H9 (cell line): ENCODE measurements around the gene MRPL28. TPM values are rescaled to one million over a fixed set of nuclear protein-coding genes. Genes with fewer than 3 reads are reported as not detected.

ENCODE experiments used
- DNase-seq: peaks from one replicate; pipeline ENCODE4 v3.0.0-alpha.2; 2017
- H2AFZ ChIP-seq: one replicate; pipeline ENCODE4 v1.6.1; 2013; ENCODE audit warnings: mild to moderate bottlenecking, low read length, control low read depth, moderate library complexity
- H2AK5ac ChIP-seq: 2 replicates; pipeline ENCODE4 v1.6.1; 2013; ENCODE audit warnings: low read length, control low read depth, mixed read lengths; ENCODE audit not compliant: insufficient read length
- H2BK120ac ChIP-seq: one replicate; pipeline ENCODE4 v1.6.1; 2013; ENCODE audit warnings: low read depth, mild to moderate bottlenecking, low read length, control low read depth, inconsistent platforms; ENCODE audit not compliant: poor library complexity, severe bottlenecking
- H2BK12ac ChIP-seq: 2 replicates; pipeline ENCODE4 v1.6.1; 2013; ENCODE audit warnings: low read length, control low read depth, mixed read lengths, low read depth; ENCODE audit not compliant: insufficient read length
- H2BK15ac ChIP-seq: 2 replicates; pipeline ENCODE4 v1.6.1; 2013; ENCODE audit warnings: low read depth, low read length, control low read depth
- H2BK20ac ChIP-seq: one replicate; pipeline ENCODE4 v1.6.1; 2013; ENCODE audit warnings: low read depth, mild to moderate bottlenecking, low read length, control low read depth, inconsistent platforms; ENCODE audit not compliant: poor library complexity, severe bottlenecking
- H2BK5ac ChIP-seq: 2 replicates; pipeline ENCODE4 v1.6.1; 2013; ENCODE audit warnings: low read length, control low read depth, mixed read lengths; ENCODE audit not compliant: insufficient read length
- H3K14ac ChIP-seq: 2 replicates; pipeline ENCODE4 v1.6.1; 2013; ENCODE audit warnings: low read length, control low read depth; ENCODE audit not compliant: insufficient read depth
- H3K18ac ChIP-seq: 2 replicates; pipeline ENCODE4 v1.6.1; 2013; ENCODE audit warnings: low read depth, mild to moderate bottlenecking, mixed read lengths, low read length, control low read depth; ENCODE audit not compliant: insufficient read length
- H3K23ac ChIP-seq: 2 replicates; pipeline ENCODE4 v1.6.1; 2013; ENCODE audit warnings: low read length, control low read depth, mixed read lengths, low read depth; ENCODE audit not compliant: insufficient read length
- H3K23me2 ChIP-seq: 2 replicates; pipeline ENCODE4 v1.6.1; 2013; ENCODE audit warnings: low read depth, mild to moderate bottlenecking, mixed read lengths, low read length, control low read depth; ENCODE audit not compliant: insufficient read length, poor library complexity, severe bottlenecking
- H3K27ac ChIP-seq: 2 replicates; pipeline ENCODE4 v1.5.1; 2013; ENCODE audit warnings: low read length, control low read depth, mixed read lengths, low read depth; ENCODE audit not compliant: insufficient read length
- H3K27me3 ChIP-seq: 2 replicates; pipeline ENCODE4 v1.6.1; 2013; ENCODE audit warnings: low read length, control low read depth, inconsistent platforms; ENCODE audit not compliant: insufficient read depth
- H3K4ac ChIP-seq: 2 replicates; pipeline ENCODE4 v1.6.1; 2013; ENCODE audit warnings: low read depth, mild to moderate bottlenecking, control low read depth, inconsistent platforms, low read length, moderate library complexity
- H3K4me1 ChIP-seq: 2 replicates; pipeline ENCODE4 v1.6.1; 2013; ENCODE audit warnings: low read length, control low read depth, inconsistent platforms; ENCODE audit not compliant: insufficient read depth
- H3K4me2 ChIP-seq: 2 replicates; pipeline ENCODE4 v1.6.1; 2013; ENCODE audit warnings: low read length, control low read depth, mixed read lengths; ENCODE audit not compliant: insufficient read length, insufficient read depth
- H3K56ac ChIP-seq: 2 replicates; pipeline ENCODE4 v1.6.1; 2013; ENCODE audit warnings: low read depth, mild to moderate bottlenecking, mixed read lengths, low read length, control low read depth; ENCODE audit not compliant: insufficient read length
- H3K79me1 ChIP-seq: 2 replicates; pipeline ENCODE4 v1.6.1; 2013; ENCODE audit warnings: low read depth, mild to moderate bottlenecking, moderate library complexity, low read length, control low read depth, inconsistent platforms; ENCODE audit not compliant: insufficient read depth, poor library complexity, severe bottlenecking
- H3K79me2 ChIP-seq: 2 replicates; pipeline ENCODE4 v1.6.1; 2013; ENCODE audit warnings: low read length, control low read depth, inconsistent platforms; ENCODE audit not compliant: insufficient read depth
- H3K9ac ChIP-seq: 2 replicates; pipeline ENCODE4 v1.6.1; 2013; ENCODE audit warnings: low read length, control low read depth, mixed read lengths; ENCODE audit not compliant: insufficient read length; ENCODE audit errors: extremely low read depth
- H3K9me3 ChIP-seq: one replicate; pipeline ENCODE4 v1.6.1; 2013; ENCODE audit warnings: low read depth, low read length, inconsistent platforms; ENCODE audit not compliant: control insufficient read depth
- H3T11ph ChIP-seq: one replicate; pipeline ENCODE4 v1.6.1; 2013; ENCODE audit warnings: mild to moderate bottlenecking, low read length, control low read depth, inconsistent platforms
- H4K20me1 ChIP-seq: one replicate; pipeline ENCODE4 v1.6.1; 2013; ENCODE audit not compliant: control insufficient read depth, insufficient read length, insufficient read depth
- H4K5ac ChIP-seq: 2 replicates; pipeline ENCODE4 v1.6.1; 2013; ENCODE audit warnings: low read depth, mild to moderate bottlenecking, mixed read lengths, low read length, control low read depth; ENCODE audit not compliant: insufficient read length
- H4K8ac ChIP-seq: replicated peaks from 2 replicates; pipeline ENCODE4 v1.6.1; 2013; ENCODE audit warnings: low read length, control low read depth, mixed read lengths, low read depth; ENCODE audit not compliant: insufficient read length
- H4K91ac ChIP-seq: 2 replicates; pipeline ENCODE4 v1.6.1; 2013; ENCODE audit warnings: low read depth, mild to moderate bottlenecking, moderate library complexity, mixed read lengths, low read length, control low read depth; ENCODE audit not compliant: insufficient read length
- H3K27ac Mint-ChIP-seq, 3 experiments: 2 replicates in 2 of 3; 3 replicates in 1 of 3; pipeline ENCODE4 v1.8.0; 2020 to 2021; ENCODE audit warnings: mixed read lengths in 3 of 3, mild to moderate bottlenecking in 1 of 3, moderate library complexity in 1 of 3
- H3K27me3 Mint-ChIP-seq: 2 replicates; pipeline ENCODE4 v1.8.0; 2021; ENCODE audit warnings: low read depth, mild to moderate bottlenecking, moderate library complexity, mixed read lengths
- H3K36me3 Mint-ChIP-seq, 3 experiments: 2 replicates in 2 of 3; 3 replicates in 1 of 3; pipeline ENCODE4 v1.8.0; 2020 to 2021; ENCODE audit warnings: low read depth in 3 of 3, mixed read lengths in 3 of 3; ENCODE audit not compliant: insufficient read depth in 1 of 3
- H3K4me1 Mint-ChIP-seq, 2 experiments: 2 replicates each; pipeline ENCODE4 v1.8.0; 2020; ENCODE audit warnings: mixed read lengths in 2 of 2
- H3K4me3 Mint-ChIP-seq, 2 experiments: 2 replicates in 1 of 2; 3 replicates in 1 of 2; pipeline ENCODE4 v1.8.0; 2020 to 2021; ENCODE audit warnings: mild to moderate bottlenecking in 2 of 2, mixed read lengths in 2 of 2, moderate library complexity in 1 of 2
- H3K9me3 Mint-ChIP-seq, 2 experiments: 2 replicates in 1 of 2; 3 replicates in 1 of 2; pipeline ENCODE4 v1.8.0; 2020; ENCODE audit warnings: mild to moderate bottlenecking in 2 of 2, mixed read lengths in 2 of 2, moderate library complexity in 1 of 2
- CTCF ChIP-seq: fragments of 200-600 bp; sonication (generic); conservative IDR thresholded peaks from 3 replicates; pipeline ENCODE4 v1.8.0; 2021; ENCODE audit warnings: antibody characterized with exemption, mild to moderate bottlenecking
- WGBS: extraction: QIAGEN DNeasy Blood & Tissue Kit; methylation state at CpG from one replicate; pipeline ENCODE4 v1.1.7; 2013; ENCODE audit warnings: missing lambda C conversion rate, low lambda C conversion rate, mixed read lengths; ENCODE audit not compliant: insufficient read length; ENCODE audit errors: extremely low coverage; 5-methylcytosine and 5-hydroxymethylcytosine counted together
- total RNA-seq: library from RNA; stranded (reverse); gene quantifications from 2 replicates; pipeline ENCODE4 v1.2.1, GENCODE V29; 2021

MRPL28 gene
- total RNA-seq, 1 experiment from 2014 or later: 154 TPM

DNA sequence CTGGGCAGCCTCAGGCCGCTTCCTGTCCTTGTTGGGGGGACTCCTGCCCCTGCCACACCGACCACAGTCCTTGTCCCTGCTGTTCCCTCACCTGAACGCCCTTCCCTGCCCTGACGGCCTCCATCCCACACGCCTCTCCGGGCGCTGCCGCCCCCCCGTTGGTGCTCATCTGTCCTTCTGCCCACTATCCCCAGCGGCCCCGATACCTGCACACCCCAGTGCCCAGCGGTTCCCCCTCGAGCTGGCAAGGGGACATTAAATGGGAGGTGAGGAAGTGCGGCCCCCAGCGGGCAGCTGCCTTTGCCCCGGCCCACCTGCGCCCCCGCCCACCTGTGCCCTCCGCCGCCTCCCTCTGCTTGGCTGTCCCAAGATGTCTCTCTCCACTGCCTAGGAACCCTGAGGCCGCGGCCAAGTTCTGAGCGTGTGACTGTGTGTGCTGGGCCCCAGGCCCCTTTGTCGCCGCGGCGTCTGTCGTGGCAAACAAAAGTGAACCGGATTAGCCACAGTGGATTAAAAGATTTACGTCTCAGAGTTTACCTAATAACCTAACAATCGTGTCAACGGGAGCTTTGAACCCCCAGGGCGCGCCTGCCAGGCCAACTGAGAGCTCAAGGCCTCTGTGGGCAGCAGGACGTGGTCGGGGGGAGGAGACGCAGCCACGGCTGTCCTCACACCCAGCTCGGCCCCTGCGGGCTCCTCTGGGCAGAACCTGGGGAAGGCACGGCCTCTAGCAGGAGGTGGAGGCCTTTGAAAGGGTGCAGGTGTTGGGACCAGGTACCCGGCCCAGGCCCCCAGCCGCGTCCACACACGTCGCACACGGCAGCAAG, 10.3 kb downstream of the MRPL28 start:
- TF ChIP-seq CTCF: no peak
- Histone ChIP-seq H3K79me1 (no peaks in the 10 kb centered on the region), H3K4me2 (no peak overlapping the region), H3K9me3 (no peaks in the 10 kb centered on the region), H3T11ph (no peak overlapping the region), H4K5ac (no peak overlapping the region), H2BK20ac (no peak overlapping the region), H3K23me2 (no peaks in the 10 kb centered on the region), H2BK120ac (no peak overlapping the region), H2AK5ac (no peak overlapping the region), H3K79me2 (no peaks in the 10 kb centered on the region), H3K14ac (no peak overlapping the region), H3K27me3 (no peaks in the 10 kb centered on the region), H3K18ac (no peak overlapping the region), H3K23ac (no peak overlapping the region), H2AFZ (no peak overlapping the region), H4K91ac (no peak overlapping the region), H2BK5ac (no peak overlapping the region), H3K4me1 (no peaks in the 10 kb centered on the region), H2BK12ac (no peak overlapping the region), H3K9ac (no peak overlapping the region), H3K27ac (no peak overlapping the region), H4K20me1 (no peaks in the 10 kb centered on the region), H3K4ac (no peak overlapping the region), H4K8ac (no peak overlapping the region), H3K56ac (no peak overlapping the region), H2BK15ac (no peak overlapping the region)
- Mint-ChIP-seq H3K36me3 (no peaks in the 10 kb centered on the region), H3K27me3 (peaks cover 9% of the 10 kb centered on the region), H3K27ac (no peak overlapping the region), H3K4me3 (no peak overlapping the region), H3K4me1 (peaks cover 4 to 12% of the 10 kb centered on the region in 2 experiments; a peak in 3 of 4 replicates), H3K9me3 (no peaks in the 10 kb centered on the region)
- no CpG with 5 or more reads among the region's 47 CpGs for WGBS
- no peak for DNase-seq
